ENCODE data around the gene LPP.
A peak's percentile ranks its signal among the peaks of the same experiment; 100 is the strongest.

LPP gene

DNA sequence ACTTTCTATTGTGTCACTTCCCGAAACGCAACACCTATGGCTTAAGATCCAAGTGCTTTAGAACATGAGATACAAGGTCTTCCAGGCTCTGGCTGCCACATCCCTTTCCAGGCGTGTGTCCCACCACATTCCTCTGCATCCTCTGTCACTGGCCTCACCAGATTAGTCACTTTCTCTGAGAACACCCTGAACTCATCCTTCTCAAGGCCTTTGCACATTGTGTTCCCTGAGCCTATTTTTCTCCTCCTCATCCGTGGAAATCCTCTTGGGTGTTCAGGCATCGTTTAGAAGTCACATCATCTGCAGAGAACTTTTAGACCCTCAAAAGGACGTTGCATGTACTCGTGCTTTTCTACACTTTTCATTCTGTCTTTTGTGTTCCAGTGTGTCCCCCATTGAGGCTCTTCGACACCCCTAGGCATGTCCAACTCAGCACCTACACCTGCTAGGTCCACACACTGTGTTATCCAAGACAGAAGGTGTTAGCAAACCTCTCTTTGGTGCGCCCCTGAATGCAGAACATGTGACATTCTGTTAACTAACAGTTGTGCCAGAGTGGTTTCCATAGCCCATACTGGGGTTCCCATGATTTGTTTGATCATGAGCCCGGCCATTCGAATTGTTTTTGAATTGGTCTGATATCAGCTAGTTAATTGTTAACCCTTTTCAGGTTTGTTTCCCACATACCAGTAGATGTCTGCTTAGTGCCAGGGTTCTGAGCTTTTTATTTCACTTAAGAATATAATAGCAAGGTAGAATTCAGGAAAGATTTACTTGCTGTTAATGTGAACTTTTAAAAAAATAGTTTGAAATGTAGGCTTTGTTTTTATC lies 67.2 kb downstream of the LPP start:
- DNase-seq (ENCODE audit: low read depth) = peak; percentile 68

DNA sequence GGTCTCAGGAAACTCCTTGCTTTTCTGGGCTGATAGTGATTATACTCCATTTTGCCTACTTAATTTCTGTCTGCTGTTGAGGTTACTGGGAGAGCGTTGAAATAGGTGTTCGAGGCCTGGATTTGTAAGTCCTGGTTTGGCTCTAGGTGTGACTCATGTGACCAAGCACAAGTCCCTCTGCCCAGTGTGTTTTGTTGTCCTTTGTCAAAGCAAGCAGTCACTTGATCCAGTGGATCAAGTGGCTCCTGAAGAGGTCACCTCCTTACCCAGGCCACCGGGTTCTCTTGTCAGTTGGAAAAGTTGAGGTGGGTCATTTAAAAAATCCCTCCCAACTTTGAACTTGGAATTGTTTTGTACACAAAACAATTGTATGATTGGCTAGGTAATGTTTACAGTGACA lies 70.0 kb downstream of the LPP start:
- no peak for DNase-seq (ENCODE audit: low read depth)

DNA sequence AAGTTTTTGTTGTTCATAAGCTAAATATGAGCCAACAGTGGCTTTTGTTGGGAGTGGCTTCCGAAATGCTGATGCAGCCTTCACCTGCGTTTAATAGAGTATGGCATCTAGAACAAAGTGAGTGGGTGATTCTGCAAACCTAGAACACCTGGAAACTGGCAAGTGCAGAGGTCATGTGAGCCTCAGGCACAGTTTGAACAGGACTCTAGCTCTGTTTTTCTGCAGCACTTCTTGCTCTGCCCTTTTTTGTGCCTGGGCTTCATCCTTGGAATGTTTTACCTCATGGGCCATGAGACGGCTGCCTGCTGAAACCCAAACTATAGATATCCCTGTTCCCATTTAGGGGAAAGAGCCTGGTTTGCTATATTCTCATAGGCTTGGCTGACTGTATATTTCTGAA lies 73.5 kb downstream of the LPP start:
- no peak for DNase-seq (ENCODE audit: low read depth)

GRCh38 chr3:188229177-188229576 lies 75.2 kb downstream of the LPP start:
- no peak for DNase-seq (ENCODE audit: low read depth)

DNA sequence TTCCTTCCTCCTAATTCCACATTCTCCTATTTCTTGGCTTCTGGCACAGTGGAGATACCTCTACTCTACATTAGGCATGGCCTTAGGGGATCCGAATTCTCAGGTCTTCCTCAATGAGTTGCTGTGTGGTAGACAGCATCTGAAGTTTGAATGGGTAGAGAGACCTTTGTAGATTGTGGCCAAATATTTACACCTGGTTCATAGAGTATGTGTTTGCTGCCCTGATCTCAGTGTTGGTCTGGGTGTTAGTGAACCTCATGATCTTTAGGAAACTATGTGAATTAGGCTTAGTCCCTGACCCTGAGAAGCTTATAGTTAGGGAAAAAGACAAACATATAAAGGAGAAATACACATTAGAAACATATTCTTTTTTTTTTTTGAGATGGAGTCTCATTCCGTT lies 75.8 kb downstream of the LPP start:
- no peak for DNase-seq (ENCODE audit: low read depth)

DNA sequence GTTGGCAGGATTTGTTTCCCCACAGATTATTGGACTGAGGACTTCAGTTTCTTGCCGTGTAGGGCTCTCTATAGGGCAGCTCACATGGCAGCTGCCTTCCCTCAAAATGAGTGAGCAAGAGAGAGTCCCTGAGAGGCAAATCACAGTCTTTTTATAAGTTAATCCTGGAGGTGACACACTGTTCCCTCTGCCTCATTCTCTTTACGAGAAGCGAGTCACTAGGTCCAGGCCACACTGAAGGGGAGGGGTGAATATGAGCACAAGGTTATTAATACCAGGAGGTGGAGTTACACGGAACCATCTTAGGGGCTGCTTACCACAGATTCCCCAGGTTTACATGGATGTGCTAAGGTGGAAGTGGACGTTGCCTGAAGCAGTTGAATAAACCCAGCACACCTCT lies 77.0 kb downstream of the LPP start:
- no peak for DNase-seq (ENCODE audit: low read depth)

DNA sequence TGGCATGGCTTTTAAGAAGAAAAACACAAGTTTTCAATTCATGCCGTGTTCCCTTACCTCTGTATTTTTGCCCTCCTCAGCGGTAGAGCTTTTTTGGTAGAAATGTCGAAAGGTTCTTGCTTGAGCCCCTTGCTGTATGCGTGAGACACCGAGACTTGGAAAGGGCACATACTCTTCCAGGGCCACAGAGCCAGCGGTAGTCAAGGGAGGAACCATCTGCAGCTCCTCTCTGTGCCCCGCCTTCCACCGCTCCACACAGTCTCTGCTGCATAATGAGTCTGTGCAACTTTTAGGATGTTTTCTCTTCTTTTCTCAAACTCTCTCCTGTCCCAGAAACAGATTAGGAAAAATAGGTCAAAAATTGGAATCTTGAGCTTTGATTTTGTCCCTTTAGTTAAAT lies 77.5 kb downstream of the LPP start:
- DNase-seq (ENCODE audit: low read depth) = no peak

- DNase-seq (ENCODE audit: low read depth) = no peak
These were observed 78.7 kb downstream of the LPP start for GRCh38 chr3:188232656-188233055.

DNA sequence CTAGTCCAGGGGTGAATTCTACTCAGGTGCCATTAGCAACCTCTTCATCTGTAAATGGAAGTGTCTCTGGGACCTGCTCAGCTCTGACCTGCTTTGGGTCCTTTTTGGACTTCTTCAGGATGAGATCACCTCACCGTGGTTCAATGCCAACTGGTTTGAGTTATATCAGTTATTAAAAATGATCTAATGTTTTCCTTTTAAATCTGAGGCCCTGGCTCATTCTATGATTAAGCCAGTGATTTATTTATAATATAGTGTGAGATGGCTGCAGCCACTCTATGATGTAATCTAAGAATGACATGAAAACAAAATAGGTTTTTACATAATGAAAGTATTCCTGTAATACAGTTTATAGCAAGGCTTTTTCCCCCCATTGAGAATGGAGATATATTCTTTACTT lies 79.4 kb downstream of the LPP start:
- DNase-seq (ENCODE audit: low read depth) = no peak

DNA sequence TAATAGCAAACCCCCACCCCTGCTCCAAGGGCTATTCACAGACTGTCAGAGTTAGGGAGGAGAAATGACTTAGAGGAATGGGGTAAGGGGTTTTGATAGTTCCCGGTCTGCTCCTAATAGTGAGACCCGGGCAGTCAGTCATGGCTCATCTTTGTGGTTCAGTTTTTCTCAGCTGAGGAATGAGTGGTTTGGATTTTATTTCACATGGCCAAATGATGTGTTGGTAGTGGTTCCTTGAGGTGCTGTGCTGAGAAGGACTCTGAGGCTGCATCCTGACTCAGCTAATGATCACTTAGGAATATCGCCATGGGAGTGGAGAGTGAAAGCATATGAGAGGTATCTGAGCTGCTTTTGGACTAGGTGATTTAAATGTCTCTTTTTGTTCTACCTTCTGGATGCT lies 80.2 kb downstream of the LPP start:
- no peak for DNase-seq (ENCODE audit: low read depth)

- DNase-seq (ENCODE audit: low read depth) = no peak
These were observed 82.3 kb downstream of the LPP start for GRCh38 chr3:188236271-188236670.

DNA sequence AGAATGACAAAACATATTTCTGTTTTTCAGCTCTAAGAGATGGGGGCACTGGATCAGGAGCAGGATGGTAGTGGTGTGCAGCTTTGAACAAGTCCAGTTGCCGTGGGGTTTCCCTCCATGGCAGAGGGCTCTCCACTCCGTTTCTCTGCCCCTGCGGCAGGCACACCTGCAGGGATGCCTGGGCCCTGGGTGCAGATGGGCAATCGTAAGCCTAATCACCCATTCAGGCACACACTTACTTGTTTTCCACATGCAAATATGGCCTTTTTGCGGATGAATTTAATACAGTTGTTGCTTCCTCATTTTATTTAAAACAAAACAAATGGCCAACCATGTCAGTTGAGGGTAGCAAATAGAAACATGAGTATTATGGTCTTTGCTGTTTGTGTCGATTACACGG lies 85.1 kb downstream of the LPP start:
- no peak for DNase-seq (ENCODE audit: low read depth)

DNA sequence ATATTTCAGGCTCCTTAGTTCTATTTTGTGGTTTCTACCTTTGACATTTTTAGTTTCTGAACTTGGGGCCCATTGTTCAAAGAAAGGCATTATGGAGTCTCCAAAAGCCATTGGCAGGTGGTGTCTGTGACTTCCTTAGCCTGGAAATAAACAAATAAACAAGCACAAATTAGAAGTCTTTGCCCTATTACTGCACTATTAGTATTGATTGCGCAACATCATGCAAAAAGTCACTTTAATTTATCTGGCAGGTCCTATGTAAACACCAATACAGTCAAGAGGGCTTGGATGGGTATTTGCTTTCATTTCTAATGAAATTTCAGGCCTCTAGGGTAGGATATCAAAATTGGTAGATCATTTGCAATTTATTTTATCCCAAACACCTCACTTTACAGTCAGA lies 85.6 kb downstream of the LPP start:
- no peak for DNase-seq (ENCODE audit: low read depth)

DNA sequence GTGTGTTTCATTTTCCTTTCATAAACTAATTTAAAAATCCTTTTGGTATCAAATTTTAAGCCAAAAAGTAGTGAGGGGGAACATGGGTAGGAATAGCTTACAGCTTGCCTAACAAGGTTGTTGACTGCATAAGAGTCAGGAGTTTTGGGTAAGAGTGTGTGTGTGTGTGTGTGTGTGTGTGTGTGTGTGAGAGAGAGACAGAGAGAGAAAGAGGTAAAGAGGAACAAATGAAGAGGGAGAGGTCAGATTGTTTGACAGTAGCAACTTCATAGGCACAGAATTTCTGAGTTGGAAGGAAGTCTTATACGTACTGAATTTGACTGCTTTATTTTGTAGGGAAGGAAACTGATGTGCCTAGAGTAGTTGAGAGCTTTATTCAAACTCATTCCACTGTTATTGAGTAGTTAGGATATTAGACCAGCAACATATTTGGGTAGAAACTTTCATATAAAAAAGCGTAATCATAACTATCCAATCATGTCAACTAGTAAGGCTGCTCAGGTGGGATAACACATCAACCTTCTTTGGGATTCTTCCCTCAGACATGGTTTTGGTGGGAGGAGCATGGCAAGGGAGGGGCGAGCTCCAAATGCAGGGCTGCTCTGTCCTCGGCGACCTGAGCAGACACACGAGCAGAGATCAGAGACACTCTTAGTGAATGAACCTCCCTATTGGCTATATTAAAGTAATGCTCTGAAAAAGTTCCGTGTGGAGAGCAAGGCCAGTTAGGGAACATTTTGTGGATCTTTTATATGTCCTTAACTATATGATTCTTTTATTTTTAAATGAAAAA lies 86.4 kb downstream of the LPP start:
- DNase-seq (ENCODE audit: low read depth) = no peak

GRCh38 chr3:188241072-188241471 lies 87.1 kb downstream of the LPP start:
- no peak for DNase-seq (ENCODE audit: low read depth)

- DNase-seq (ENCODE audit: low read depth) = no peak
These were observed 87.9 kb downstream of the LPP start for GRCh38 chr3:188241883-188242282.

DNA sequence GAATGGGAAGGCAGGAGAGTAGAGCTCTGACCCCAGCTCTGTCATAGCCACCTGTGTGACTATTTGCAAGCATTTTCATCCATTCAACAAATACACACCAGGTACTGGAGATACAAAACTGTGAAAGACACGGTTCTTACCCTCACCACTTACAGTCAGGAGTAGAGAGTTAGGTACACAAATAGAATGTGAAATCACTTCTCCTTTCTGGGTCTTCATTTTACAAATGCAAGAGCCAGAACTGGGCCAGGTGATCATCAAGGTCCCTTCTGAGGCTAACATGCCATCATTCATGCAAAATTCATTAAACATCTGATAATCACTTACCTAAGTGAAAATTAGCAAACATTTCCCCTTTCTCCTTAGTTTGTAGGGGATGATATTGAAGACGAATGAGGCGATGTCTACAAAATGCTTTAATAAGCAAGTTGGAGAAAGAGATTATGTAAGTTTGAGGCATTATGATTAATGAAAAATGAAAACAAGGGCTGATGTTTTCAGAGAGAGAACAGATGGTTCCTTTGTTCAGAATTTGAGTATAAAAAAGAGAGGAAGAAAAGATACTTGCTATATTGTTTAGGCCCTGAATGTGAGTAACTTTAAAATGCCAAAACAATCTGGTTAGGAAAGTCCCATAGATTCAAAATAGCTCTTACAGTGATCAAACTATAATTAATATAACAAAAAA lies 88.6 kb downstream of the LPP start:
- DNase-seq (ENCODE audit: low read depth) = no peak

DNA sequence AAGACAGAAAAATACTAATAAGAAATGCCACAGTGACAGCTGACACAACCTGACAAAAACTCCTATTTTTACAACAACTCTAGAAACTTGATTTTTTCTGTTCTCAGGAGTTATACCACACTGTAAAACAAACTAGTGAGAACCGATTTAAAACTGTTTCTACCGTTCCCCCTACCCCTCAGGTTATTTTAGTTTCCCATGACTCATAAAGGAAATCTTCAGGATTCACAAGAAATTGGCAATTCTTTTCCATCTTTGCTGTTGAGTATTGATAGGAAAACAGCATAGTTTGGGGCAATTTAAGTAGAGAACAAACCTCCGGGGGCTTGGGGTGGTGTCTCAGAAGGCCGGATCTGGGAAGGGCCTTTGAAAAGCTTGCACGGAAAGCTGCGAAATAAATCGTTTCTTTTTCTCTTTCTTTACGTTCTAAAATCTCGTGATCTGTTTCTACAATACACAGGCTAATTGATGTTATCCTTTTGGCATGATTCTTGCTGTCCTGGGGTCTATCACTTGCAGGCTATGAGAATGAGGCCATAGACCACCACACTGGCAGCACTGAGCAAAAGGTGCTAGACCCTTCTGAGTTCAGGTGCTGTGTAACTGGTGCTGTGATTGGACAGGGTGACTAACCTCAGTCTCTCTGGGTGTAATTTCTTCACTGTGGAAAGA lies 89.3 kb downstream of the LPP start:
- DNase-seq (ENCODE audit: low read depth) = no peak

- DNase-seq (ENCODE audit: low read depth) = peak; percentile 70
These were observed 90.5 kb downstream of the LPP start for GRCh38 chr3:188244395-188244861.

DNA sequence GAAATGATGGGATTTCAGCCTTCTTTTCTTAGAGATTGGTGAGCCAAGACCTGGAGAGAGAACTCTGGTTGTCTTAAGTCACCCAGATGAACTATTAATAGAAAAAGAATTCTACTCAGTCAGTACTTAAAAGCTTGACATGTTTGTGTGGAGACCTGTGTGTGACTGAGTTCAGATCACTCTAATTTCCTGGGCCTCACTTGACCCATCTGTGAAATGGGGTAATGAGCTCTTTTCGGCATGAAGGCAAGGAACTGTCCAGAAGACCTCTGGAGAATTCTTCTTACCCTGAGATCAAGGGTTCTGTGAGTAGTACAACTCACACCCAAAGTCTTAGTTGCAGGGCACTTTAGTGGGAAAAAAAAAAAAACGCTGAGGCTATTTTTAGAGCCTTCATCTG lies 92.9 kb downstream of the LPP start:
- DNase-seq (ENCODE audit: low read depth) = no peak

DNA sequence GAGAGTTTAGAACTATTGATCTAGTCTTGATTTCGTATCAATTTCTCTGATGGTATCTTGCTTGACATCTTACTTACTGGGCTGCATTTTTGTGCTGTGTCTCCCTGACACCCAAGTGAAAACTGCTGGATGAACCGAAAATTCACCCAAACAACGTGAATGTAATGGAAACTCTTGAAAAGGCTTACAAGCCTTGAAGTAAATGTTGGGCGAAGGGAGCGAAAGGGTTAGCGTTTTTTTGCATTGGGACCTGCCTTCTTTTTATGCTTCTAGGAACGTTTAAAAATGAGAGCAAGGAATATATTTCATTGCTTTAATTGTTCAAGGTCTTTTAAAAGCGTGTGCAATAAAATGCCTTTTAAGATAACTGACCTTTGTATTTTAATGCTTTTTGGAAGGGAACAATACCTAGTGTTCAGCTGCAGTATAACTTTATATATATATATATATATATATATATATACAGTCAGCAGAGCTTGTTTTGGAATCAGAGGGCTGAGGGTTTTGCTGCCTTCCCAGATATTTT lies 94.1 kb downstream of the LPP start:
- no peak for DNase-seq (ENCODE audit: low read depth)

Measured in GM04503 (cell line).